HUDEP-2 (cell line): ENCODE data around the gene ZNF790.
"Not testable (repeated sequence)": the region's sequence is repeated elsewhere in the genome, so short reads cannot be mapped to it uniquely, and the experiment has no call there.

Source experiments
- DNase-seq, 76 experiments: peaks; one replicate each; lab custom pipeline; 2025; ENCODE audit not compliant: unreplicated experiment in 76 of 76; lab: John Stamatoyannopoulos, UW

ZNF790 gene

DNA sequence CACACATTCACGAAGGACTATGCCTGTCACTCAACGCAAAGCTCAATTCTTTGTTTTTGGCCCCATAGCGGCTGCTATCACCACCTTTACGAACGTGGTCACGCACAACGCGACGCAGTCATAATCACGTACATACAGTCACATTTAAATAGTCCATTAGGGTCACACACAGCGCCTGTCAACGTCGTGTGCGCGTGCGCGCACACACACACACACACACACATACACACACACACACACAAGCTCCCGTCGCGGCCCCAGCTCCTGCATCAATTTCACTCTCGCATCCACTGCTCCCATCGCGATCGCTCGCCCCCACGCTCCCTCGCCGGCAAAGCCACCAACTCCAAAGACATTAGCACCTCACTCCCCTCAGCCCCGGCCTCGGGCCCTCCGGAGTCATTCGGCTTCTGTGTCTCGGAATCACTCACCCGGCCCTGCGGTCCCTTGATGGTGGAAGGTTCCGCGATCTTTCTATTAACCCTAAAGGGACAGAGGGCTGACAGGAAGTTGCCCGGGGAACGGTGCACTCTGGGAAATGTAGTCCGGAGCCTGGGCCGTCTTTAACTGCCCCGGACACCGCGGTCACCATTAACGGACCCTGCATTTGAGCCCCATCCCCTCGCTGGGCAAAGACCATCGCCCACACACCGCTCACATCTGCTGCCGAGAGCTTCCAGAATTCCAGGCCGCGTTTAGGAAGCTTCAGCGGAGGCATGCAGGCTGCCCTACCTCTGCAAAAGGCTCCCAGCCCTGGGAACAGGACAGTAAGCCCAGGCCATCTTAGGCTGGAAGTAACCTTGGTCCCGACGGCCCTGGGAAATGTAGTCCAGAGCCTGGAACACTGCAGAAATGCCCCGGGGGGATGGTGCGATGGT lies at the start of gene ZNF790:
TSS of gene ZNF790 (minus strand) at position 482 of the 878 bp plus-strand sequence. CDS start 12,768 bp downstream, outside the sequence.
- DNase-seq: peak in 75 of 76 experiments; percentile 26 to 94 (median 80)

DNA sequence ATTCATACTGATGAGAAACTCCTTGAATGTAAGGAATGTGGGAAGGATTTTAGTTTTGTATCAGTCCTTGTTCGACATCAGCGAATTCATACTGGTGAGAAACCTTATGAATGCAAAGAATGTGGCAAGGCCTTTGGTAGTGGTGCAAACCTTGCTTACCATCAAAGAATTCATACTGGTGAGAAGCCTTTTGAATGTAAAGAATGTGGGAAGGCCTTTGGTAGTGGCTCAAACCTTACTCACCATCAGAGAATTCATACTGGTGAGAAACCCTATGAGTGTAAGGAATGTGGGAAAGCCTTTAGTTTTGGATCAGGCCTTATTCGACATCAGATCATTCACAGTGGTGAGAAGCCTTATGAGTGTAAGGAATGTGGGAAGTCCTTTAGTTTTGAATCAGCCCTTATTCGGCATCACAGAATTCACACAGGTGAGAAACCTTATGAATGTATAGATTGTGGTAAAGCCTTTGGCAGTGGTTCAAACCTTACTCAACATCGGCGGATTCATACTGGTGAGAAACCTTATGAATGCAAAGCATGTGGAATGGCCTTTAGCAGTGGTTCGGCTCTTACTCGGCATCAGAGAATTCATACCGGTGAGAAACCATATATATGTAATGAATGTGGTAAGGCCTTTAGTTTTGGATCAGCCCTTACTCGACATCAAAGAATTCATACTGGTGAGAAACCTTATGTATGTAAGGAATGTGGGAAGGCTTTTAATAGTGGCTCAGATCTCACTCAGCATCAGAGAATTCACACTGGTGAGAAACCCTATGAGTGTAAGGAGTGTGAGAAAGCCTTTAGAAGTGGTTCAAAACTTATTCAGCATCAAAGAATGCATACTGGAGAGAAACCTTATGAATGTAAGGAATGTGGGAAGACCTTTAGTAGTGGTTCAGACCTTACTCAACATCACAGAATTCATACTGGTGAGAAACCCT lies 39.1 kb upstream of the ZNF790 start:
- no peak for DNase-seq

DNA sequence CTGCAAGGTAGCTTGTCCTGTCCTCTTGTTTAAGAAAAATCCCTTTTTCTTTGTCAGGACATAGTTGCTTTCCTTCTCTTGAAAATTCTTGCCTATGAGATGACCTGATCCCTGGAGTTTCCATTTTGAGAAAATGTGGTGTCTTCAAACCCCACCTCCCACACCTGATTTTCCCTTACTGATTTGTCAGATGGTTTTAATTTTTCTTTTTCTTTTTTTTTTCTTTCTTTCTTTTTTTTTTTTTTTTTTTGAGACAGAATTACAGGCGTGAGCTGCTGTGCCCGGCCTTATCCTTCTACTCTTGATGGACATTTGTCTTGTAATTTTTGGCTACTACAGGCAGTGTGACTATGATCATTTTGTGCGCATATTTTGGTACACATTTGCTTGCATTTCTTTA lies 13.7 kb upstream of the ZNF790 start:
- DNase-seq: no peak

DNA sequence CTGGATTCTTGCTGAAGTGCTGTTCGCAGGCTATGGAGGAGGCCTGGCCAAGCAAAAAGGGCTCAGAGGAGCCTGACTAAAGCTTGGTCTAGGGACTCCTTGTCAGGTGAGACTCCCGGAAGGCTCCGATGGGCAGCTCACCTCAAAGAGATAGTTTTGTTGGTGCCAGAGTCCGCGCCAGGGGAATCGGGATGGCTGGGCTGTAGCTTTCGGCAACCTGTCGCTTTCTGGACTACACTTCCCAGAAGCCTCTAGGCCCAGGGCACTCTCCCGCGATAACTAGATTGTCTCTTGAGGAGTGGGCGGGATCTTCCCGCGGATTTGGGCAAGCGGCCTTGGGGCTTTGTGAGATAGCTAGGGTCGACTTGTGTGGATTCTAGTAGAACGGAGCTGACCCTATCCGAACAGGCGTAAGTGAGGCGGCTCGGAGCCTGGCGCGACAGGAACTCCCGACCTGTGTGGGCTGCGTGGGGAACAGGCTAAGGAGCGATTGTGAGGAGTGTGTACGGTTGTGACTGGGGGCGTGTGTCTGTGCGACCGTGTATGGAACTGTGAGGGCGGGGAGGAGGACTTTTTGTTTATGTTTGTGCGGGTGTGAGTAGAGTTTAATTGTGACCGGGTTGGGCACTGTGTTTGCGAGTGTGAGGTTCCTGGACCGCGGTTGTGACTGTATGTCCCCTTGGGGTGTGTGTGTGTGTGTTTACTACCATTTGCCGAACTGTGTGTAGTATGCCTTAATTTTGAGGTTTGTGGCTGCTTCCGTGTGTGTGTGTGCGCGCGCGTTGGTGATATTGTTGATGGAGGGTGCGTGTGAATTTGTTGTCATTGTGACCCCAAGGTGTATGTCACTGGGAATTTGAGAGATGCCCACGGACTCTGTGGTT lies 12.6 kb upstream of the ZNF790 start, which contains the start of gene ZNF345:
TSS of gene ZNF345 (plus strand) at position 318 of the 884 bp plus-strand sequence. CDS start 25,955 bp downstream, outside the sequence.
- DNase-seq: peak in 75 of 76 experiments; percentile 21 to 95 (median 84)

DNA sequence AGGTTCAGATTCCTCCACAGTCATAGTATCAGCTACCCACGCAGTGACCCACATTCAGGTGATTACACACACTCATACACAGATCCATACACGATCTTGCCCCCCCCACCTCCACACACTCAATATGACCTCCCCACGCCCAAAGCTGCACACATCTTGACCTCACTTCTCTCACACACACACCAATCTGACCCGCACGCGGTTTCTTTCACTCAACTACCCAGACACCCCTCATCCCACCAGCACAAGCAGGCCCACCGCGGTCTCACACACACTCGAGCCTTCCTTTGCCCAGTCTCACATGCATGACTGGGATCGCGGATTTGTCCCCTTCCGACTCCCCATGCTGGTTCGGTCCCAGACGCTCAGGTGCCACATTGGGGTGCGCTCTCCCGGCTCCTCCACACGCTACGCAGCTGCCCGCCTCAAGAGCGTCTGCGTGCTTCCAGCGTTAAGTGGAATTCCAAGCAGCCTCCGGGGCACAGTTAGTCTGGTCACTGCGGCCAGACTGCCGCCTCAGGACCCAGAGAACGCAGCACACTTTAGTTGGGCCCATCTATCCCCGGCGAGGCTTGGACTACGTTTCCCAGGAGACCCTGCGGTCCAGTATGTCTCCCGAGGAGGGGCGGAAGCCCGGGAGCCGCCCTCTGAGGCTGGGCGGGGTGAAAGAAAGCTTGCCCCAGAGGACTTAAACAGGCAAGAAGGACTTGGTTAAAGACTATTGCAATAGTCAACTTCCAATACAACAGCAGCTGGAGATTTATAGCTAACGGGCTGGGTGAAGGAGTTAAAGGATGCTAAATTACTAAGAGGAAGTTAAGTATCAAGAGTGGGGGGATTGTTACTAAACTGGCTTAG lies 11.7 kb upstream of the ZNF790 start:
- peak in 75 of 76 experiments; percentile 28 to 94 (median 83) for DNase-seq

DNA sequence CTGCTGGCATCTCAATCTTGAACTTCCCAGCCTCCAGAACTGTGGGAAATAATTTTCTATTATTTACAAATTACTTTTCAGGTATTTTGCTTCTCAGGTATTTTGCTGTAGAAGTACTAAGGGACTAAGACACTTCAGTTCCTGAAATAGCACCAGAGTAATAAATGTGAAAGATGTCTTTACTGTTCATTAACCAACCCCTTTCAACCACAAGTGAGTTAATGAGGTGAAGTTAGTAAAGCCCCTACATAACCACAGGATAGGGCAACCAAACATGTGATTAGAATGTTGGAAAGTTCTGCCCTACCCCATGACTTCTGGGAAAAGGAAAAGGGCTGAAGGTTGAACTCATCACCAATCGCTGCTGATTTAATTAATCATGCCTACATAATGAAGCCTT lies 9.8 kb upstream of the ZNF790 start:
- no peak for DNase-seq

DNA sequence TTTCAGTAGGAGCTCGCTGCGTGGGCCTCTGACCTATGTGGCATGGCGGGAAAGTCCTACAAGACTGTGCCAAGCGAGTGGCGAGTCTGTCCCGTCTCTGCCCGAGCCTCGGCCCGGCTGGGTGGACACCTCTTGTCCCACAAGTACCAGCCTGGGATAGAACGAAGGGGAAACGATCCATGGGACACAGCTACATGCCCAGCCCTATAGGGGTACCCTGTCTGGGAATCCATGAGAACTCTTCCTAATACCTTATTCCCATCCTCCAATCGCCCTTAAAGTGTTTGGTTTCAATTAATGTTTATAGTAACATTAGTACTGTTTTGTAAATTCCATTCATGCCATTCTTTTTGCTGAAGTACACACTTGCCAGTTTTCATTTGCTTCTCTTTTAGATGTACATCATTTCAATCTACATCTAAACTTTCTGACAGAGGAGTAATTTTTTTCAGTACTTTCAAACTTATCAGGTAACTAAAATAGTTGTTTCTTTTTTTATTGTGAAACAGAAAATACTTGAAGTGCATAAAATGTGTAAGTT lies 667 bp upstream of the ZNF790 start:
- peak in 2 of 76 experiments; percentile 39 to 87 for DNase-seq

DNA sequence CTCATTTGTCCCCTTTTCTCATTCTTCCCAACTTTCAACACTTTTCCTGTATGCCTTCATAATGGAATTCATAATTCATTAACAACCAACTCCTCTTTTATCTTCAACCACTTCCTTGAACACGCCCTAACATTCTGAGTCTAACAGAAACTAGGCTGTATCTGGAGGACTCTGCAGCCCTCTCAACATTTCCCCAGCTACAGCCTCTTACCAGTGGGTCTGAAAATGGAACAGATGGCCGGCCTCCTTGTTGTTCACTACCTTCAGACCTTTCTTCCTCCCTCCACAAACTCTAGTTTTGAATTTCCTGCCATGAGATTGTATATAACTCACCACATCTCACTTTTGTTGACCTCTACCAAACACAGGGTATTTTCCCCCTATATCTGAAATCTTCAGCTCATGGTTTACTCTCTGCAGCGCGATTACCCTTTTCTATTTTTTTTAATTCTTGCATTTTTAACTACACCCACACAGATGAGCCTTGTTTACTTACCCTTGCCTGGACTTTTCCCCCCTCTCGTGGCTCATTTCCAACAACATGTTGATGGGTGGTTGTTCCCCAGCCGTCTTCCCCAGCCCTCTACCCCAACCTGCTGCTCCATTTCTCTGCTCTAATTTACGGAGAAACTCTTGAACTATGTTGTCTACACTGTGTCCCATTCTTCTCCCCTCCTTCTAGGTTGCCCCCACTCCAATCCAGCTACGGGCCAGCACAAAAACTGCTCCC lies 846 bp downstream of the ZNF790 start:
- DNase-seq: peak in 9 of 76 experiments; percentile 15 to 62 (median 47)

DNA sequence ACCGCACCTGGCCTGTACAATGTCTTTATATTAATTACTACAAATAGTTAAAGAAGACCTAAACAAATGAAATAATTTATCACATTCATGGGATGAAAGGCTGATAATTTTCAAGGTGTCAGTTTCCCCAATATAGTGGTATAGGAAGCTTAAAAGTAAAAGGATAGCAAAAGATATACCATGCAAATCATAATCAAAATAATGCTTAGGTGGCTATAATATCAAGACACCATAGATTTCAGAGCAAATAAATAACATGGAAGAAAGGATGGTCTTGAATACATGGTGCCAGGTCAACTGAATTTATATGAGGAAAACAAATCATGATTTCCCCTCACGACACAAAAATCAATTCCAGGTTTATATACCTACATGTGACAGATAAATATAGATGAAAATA lies 4.8 kb downstream of the ZNF790 start:
- DNase-seq: no peak

DNA sequence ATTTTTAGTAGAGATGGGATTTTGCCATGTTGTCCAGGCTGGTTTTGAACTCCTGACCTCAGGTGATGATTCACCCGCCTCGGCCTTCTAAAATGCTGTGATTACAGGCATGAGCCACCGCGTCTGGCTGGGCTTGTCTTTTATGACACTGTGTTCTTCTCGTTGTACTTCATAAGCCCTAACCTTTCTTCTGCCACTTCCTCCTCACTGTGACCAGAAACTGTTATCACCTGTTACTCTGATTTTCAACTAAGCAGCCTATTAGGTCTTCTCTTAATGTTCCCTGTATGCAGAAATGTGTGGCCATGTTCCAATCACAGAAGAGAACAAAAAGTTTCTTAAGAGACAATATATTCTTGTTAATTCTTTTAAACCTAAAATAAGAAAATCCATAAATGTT lies 16.4 kb downstream of the ZNF790 start:
- DNase-seq: no peak

DNA sequence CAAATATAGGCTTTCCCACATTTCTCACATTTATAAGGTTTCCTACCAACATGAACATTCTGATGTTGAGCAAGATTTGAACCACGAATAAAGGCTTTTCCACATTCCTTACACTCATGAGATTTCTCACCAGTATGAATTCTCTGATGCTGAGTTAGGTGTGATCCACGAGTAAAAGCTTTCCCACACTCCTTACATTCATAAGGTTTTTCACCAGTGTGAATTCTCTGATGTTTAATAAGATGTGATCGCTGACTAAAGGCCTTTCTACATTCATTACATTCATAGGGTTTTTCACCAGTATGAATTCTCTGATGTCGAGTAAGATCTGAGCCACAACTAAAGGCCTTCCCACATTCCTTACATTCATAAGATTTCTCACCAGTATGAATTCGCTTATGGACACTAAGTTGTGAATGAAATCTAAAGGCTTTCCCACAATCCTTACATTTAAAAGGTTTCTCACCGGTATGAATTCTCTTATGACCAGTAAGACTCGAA lies 19.0 kb downstream of the ZNF790 start:
- DNase-seq: no peak

DNA sequence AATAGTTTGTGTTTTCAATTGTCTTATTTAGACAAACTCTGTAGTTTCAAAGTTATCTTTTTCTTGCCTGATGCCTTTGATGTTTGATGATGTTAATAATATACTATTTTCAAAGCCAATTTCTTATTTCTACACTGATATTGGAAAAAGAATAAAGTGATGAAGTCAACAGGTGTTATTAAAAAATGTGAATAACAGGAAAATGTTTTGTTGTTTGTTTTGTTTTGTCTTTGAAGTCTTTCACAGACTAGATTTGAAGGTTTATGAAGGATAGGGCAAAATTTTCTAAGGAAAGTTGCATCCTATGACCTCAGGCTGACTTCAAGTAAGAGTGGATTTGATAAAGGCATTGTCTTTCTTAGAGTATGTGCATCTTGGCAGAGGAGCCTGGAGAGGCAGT lies 31.2 kb downstream of the ZNF790 start:
- DNase-seq: no peak

DNA sequence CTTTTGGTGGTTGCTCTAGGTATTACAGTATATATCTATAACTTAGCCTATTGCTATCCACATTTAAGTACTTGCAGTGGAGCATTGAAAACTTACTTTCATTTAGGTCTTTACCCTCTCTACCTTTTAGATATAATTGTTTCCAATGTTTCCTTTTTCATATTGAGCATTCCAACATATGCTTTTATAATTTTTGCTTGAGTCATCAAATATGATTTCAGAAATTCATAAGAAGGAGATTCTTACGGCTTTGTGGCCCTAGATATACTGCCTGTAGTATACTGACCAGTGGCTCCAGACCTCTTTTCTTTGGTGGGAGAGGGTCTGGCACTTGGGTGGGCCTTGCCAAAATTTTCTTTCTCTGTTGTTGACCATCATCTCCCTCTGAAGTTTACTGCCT lies 32.8 kb downstream of the ZNF790 start:
- no peak for DNase-seq

DNA sequence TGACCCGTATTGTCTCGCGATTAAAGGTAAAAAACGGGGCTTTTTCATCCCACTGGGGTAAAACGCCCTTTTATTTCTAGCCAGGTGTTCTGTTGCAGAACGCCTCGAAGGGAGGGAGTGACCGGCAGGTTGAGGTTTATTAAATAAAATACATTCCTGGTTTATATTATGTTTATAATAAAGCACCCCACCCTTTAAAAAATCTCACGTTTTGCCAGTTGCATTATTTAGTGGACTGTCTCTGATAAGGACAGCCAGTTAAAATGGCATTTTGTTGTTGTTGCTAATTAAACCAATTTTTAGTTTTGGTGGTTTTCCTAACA lies 40.4 kb downstream of the ZNF790 start:
- DNase-seq: peak in 1 of 76 experiments; percentile 54

DNA sequence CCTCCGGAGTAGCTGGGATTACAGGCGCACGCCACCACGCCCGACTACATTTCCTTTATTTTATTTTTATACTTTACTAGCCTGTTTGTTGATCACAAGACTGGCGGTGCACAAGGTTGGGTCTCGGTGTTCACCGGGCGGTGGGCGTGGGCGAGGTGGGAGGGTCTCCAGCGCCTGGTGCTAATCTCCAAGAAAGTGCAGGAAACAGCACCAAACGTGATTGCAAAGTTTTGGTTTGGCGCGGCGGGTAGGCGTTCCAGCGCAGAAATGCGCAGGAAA lies 41.5 kb downstream of the ZNF790 start:
- no peak for DNase-seq

DNA sequence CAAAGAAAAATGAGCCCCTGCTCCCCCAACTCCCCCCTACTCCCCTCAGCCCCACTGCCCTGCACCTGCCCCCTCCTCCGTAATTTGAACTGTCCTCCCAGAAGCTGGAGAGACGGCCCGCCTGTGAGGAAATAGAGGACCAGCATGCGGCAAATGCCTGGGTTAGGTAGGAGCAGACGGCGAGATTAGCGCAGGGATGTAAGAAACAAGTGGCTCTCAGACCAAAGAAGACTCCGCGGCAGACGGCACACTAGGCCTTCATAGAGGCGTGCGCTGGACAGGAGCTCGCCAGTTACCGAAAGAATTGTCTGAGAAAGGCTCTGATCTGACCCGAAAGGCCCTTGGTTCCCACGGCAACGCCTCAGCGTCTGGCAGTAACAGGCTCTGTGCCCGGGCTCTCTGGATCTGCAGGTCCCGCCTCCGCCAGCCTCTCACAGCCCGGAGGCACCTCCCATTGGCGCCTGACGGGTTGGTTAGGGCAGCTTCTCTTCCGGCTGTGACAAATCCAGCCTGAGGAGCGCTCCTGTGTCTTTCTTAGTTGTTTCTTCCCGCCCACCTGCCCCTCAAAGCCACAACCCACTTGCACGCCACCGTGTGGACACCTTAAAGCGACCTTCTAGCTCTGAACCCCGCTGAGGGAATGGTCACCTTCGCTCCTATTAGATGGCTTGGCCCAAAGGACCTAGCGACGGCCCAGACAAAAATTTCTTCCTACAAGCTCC lies 46.6 kb downstream of the ZNF790 start:
- DNase-seq: not testable (repeated sequence)

DNA sequence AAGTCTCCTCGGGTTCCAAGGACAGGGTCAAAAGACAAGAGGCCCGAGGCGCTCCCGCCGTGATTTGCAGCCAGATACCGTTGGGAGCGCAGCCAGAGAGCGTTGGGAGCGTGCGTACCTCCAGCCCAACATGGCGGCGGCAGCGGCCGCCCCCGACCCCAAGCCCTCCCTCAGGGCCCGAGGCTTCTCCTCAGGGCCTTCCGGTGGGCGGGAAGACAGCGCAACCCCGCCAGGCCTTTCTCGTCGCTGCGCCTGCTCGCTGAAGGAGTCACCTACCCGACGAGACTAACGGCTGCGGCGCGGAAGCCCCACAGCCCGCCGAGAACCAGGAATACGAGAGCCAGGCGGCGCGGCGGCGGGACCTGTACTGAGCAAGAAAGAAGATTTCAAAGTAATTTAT lies 62.4 kb downstream of the ZNF790 start:
- no peak for DNase-seq

DNA sequence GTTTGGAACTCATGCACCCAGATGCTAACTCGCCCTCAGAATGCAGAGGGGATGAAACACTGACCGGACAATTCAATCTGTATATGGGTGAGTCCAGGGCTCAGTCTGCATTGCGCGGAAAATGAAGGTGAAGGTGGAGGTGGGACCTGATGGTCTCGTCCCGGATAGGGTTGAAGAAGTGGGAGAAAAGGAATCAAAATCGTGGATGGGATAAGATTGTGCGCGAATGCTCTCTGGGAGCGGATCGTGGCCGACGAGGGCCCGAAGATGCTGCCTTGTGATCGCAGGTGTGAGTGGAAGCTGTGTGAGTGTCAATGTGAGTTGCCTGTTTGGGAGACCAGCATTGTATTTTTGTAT lies 65.0 kb downstream of the ZNF790 start:
- DNase-seq: no peak
